IMR-90 (cell line): ENCODE measurements around the gene KMT2E.
"Not testable (repeated sequence)": the region's sequence is repeated elsewhere in the genome, so short reads cannot be mapped to it uniquely, and the experiment has no call there.

ENCODE experiments used
- CTCF ChIP-seq: conservative IDR thresholded peaks from 2 replicates; pipeline ENCODE4 v1.5.1; 2012; ENCODE audit warnings: mild to moderate bottlenecking, low read depth, low read length, improper control_type of control experiment
- MXI1 ChIP-seq: IDR thresholded peaks from 2 replicates; pipeline ENCODE4 v1.6.1; 2012; ENCODE audit warnings: low read depth, mild to moderate bottlenecking, low read length, moderate library complexity, borderline replicate concordance
- SMC3 ChIP-seq: fragments of 150-350 bp; IDR thresholded peaks from 2 replicates; pipeline ENCODE4 v1.6.1; 2016; ENCODE audit warnings: low read depth, mild to moderate bottlenecking, antibody characterized with exemption, low read length, moderate library complexity

GRCh38 chr7:105005486-105005885 lies 8.5 kb upstream of the KMT2E start:
- not testable (repeated sequence) for TF ChIP-seq CTCF, SMC3, MXI1
